MG63 (cell line): ENCODE data around the gene PCDHGB5. TPM values are rescaled to one million over a fixed set of nuclear protein-coding genes. Genes with fewer than 3 reads are reported as not detected.
"Not testable (repeated sequence)": the region's sequence is repeated elsewhere in the genome, so short reads cannot be mapped to it uniquely, and the experiment has no call there.

Source experiments
- DNase-seq: peaks from one replicate; pipeline ENCODE4 v3.0.0-alpha.2; 2020
- H3K27me3 ChIP-seq: fragments of 250-450 bp; sonication (Bioruptor Pico); 2 replicates; pipeline ENCODE4 v1.5.1; 2020; ENCODE audit warnings: mild to moderate bottlenecking, moderate library complexity
- H3K36me3 ChIP-seq: fragments of 250-450 bp; sonication (Bioruptor Pico); 2 replicates; pipeline ENCODE4 v1.5.1; 2020; ENCODE audit warnings: mild to moderate bottlenecking, moderate library complexity
- H3K4me3 ChIP-seq: fragments of 250-450 bp; sonication (Bioruptor Pico); 2 replicates; pipeline ENCODE4 v1.5.1; 2020; ENCODE audit warnings: mild to moderate bottlenecking, moderate library complexity
- H3K9me3 ChIP-seq: fragments of 250-450 bp; sonication (Bioruptor Pico); 2 replicates; pipeline ENCODE4 v1.5.1; 2020; ENCODE audit warnings: mild to moderate bottlenecking, moderate library complexity
- total RNA-seq: library from RNA; depleted of rRNA; stranded (reverse); fragments of >200 nt; shearing (Covaris generic); gene quantifications from 2 replicates; pipeline ENCODE4 v1.2.3, GENCODE V29; 2014; ENCODE audit warnings: low replicate concordance

Gene PCDHGB5
- total RNA-seq, 1 experiment from 2014 or later, result 0.53 TPM

- no peak for DNase-seq
- Histone ChIP-seq H3K36me3 (no peaks in the 10 kb centered on the region; the same call in 1 of the 2 replicates), H3K9me3 (peaks cover 47% of the 10 kb centered on the region), H3K27me3 (no peaks in the 10 kb centered on the region), H3K4me3 (no peak overlapping the region)
Measured at GRCh38 chr5:141371572-141372475, 25.9 kb upstream of the PCDHGB5 start.

DNA sequence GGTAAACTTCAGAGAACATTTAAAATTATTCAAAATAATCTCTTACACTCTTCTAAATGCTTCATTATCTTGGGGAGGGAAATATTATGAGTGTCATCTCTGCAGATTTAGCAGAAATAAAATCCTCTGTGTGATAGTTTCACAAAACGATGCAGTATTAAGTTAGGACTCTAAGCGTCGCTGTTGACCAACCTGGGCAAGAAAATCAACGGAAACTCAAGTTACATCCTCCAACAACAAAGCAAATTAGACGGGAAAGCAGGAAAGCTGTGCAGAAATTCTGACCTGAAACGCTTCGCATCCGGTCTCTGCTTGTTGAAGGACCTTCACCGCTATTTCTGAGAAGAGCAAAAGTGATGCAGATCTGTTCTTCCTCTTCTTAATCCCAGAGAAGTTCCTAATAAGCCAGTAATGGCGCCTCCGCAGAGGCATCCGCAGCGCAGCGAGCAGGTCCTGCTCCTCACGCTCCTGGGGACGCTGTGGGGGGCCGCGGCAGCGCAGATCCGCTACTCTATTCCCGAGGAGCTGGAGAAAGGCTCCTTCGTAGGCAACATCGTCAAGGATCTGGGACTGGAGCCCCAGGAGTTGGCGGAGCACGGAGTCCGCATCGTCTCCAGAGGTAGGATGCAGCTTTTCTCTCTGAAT, 24.0 kb upstream of the PCDHGB5 start, which contains the start of gene PCDHGA6:
PCDHGA6 (plus strand) TSS at position 219 of the 645 bp plus-strand sequence; CDS start at position 412, 193 bp downstream.
- H3K4me3 ChIP-seq, result no peak within 1 kb of the TSS
- H3K9me3 ChIP-seq, result peaks cover 46% of the 10 kb centered on the region
- no peaks in the 10 kb centered on the region; the same call in 1 of the 2 replicates for H3K36me3 ChIP-seq
- H3K27me3 ChIP-seq, result no peaks in the 10 kb centered on the region
- DNase-seq, result no peak

- H3K4me3 ChIP-seq, result no peak overlapping the region
- H3K27me3 ChIP-seq, result no peaks in the 10 kb centered on the region
- no peak for DNase-seq
- H3K9me3 ChIP-seq, result peaks cover 42% of the 10 kb centered on the region
- no peaks in the 10 kb centered on the region; the same call in 1 of the 2 replicates for H3K36me3 ChIP-seq
Measured at GRCh38 chr5:141374627-141375026, 23.1 kb upstream of the PCDHGB5 start.

DNA sequence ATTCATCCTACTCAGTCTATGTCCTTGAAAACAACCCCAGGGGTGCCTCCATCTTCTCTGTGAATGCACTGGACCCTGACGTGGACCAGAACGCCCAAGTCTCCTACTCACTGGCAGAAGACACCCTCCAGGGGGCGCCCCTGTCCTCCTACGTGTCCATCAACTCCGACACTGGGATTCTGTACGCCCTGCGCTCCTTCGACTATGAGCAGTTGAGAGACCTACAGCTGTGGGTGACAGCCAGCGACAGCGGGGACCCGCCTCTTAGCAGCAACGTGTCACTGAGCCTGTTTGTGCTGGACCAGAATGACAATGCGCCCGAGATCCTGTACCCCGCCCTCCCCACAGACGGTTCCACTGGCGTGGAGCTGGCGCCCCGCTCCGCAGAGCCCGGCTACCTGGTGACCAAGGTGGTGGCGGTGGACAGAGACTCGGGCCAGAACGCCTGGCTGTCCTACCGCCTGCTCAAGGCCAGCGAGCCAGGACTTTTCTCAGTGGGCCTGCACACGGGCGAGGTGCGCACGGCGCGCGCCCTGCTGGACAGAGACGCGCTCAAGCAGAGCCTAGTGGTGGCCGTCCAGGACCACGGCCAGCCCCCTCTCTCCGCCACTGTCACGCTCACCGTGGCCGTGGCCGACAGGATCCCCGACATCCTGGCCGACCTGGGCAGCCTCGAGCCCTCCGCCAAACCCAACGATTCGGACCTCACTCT, 22.1 kb upstream of the PCDHGB5 start:
- DNase-seq, H3K4me3 ChIP-seq, H3K36me3 ChIP-seq, H3K27me3 ChIP-seq: not testable (repeated sequence)
- H3K9me3 ChIP-seq, result peaks cover 41% of the 10 kb centered on the region

DNA sequence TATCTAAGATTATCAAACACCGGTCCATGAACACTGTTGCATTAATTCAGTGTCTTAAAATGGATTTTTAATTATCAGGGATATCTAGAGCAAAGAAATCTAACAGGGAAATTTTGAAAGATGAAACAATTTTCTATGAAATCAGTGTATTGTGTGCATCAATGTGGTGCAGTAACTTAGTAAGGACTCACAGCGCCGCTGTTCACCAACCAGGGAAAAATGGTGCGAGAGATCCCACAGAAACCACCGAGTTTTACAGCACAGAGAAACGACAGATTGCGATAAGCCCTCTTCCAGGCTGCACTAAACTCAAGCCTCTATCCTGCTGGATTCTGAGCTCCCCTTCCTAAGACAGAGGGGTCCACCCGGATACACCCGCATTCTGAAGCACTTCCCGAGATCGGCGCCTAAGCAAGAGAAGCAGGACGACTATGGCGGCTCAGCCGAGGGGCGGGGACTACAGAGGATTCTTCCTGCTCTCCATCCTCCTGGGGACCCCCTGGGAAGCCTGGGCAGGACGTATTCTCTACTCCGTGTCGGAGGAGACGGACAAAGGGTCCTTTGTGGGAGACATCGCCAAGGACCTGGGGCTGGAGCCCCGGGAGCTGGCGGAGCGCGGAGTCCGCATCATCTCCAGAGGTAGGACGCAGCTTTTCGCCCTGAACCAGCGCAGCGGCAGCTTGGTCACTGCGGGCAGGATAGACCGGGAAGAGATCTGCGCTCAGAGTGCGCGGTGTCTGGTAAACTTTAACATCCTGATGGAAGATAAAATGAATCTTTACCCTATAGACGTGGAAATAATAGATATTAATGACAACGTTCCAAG, 15.1 kb upstream of the PCDHGB5 start, which contains the start of gene PCDHGA7:
PCDHGA7 (plus strand) TSS at position 274 of the 826 bp plus-strand sequence; CDS start at position 432, 158 bp downstream.
- H3K4me3 ChIP-seq, result no peak within 1 kb of the TSS
- H3K27me3 ChIP-seq, result no peaks in the 10 kb centered on the region
- peaks cover 9% of the 10 kb centered on the region for H3K9me3 ChIP-seq
- H3K36me3 ChIP-seq, result no peaks in the 10 kb centered on the region
- DNase-seq, result no peak

GRCh38 chr5:141383345-141383744, 14.4 kb upstream of the PCDHGB5 start:
- Histone ChIP-seq H3K4me3 (no peak overlapping the region), H3K9me3 (peaks cover 9% of the 10 kb centered on the region), H3K36me3 (no peaks in the 10 kb centered on the region), H3K27me3 (no peaks in the 10 kb centered on the region)
- DNase-seq, result no peak

- Histone ChIP-seq H3K27me3 (no peaks in the 10 kb centered on the region), H3K36me3 (no peaks in the 10 kb centered on the region), H3K4me3 (no peak overlapping the region), H3K9me3 (peaks cover 11% of the 10 kb centered on the region)
- DNase-seq, result no peak
Measured at GRCh38 chr5:141384471-141385267, 13.1 kb upstream of the PCDHGB5 start.

DNA sequence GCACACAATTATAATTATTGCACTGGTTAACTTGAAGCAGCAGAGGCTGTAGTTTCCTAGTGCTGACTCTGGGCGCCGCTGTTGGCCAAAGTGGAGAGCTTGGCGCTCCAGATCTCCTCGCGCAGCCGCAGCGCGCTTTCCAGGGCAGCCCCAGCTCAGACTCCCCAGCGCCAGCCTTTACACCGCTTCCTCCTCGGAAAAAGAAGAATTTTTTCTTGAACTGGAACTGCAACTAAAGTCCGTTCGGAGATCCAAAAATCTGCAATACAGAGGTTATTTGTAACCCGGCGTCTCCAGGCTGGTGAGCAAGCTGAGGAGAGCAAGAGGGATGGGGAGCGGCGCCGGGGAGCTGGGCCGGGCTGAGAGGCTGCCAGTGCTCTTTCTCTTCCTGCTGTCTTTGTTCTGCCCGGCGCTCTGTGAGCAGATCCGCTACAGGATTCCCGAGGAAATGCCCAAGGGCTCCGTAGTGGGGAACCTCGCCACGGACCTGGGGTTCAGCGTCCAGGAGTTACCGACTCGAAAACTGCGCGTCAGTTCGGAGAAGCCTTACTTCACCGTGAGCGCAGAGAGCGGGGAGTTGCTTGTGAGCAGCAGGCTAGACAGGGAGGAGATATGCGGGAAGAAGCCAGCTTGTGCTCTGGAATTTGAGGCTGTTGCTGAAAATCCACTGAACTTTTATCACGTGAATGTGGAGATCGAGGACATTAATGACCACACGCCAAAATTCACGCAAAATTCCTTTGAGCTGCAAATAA, 10.0 kb upstream of the PCDHGB5 start, which contains the start of gene PCDHGB4:
PCDHGB4 (plus strand) TSS at position 142 of the 755 bp plus-strand sequence; CDS start at position 329, 187 bp downstream.
- H3K27me3 ChIP-seq, DNase-seq, H3K4me3 ChIP-seq, H3K36me3 ChIP-seq: not testable (repeated sequence)
- H3K9me3 ChIP-seq, result peaks cover 11% of the 10 kb centered on the region

DNA sequence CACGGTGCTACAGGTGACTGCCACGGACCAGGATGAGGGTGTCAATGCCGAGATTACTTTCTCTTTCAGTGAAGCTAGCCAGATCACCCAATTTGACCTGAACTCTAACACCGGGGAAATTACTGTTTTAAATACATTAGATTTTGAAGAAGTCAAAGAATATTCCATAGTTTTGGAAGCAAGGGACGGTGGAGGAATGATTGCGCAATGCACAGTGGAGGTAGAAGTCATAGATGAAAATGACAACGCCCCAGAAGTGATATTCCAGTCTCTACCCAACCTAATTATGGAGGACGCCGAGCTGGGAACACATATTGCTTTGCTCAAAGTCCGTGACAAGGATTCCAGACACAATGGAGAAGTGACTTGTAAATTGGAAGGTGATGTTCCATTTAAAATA, 9.1 kb upstream of the PCDHGB5 start:
- DNase-seq, result no peak
- peaks cover 11% of the 10 kb centered on the region for H3K9me3 ChIP-seq
- H3K36me3 ChIP-seq, result no peaks in the 10 kb centered on the region
- H3K4me3 ChIP-seq, result no peak overlapping the region
- no peaks in the 10 kb centered on the region for H3K27me3 ChIP-seq

DNA sequence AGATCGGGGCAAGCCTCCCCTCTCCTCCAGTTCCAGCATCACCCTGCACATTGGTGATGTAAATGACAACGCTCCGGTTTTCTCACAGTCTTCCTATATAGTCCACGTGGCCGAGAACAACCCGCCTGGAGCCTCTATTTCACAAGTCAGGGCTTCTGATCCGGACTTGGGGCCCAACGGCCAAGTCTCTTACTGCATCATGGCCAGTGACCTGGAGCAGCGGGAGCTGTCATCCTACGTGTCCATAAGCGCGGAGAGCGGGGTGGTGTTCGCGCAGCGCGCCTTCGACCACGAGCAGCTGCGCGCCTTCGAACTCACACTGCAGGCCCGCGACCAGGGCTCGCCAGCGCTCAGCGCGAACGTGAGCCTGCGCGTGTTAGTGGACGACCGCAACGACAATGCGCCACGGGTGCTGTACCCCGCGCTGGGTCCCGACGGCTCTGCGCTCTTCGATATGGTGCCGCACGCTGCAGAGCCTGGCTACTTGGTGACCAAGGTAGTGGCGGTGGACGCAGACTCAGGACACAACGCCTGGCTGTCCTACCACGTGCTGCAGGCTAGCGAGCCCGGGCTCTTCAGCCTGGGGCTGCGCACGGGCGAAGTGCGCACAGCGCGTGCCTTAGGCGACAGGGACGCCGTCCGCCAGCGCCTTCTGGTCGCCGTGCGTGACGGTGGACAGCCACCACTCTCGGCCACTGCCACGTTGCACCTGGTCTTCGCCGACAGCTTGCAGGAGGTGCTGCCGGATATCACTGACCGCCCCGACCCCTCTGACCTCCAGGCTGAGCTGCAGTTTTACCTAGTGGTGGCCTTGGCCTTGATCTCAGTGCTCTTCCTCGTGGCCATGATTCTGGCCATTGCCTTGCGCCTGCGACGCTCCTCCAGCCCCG, 8.3 kb upstream of the PCDHGB5 start:
- DNase-seq, result no peak
- Histone ChIP-seq H3K36me3 (no peaks in the 10 kb centered on the region), H3K9me3 (peaks cover 11% of the 10 kb centered on the region), H3K27me3 (no peaks in the 10 kb centered on the region), H3K4me3 (no peak overlapping the region)

DNA sequence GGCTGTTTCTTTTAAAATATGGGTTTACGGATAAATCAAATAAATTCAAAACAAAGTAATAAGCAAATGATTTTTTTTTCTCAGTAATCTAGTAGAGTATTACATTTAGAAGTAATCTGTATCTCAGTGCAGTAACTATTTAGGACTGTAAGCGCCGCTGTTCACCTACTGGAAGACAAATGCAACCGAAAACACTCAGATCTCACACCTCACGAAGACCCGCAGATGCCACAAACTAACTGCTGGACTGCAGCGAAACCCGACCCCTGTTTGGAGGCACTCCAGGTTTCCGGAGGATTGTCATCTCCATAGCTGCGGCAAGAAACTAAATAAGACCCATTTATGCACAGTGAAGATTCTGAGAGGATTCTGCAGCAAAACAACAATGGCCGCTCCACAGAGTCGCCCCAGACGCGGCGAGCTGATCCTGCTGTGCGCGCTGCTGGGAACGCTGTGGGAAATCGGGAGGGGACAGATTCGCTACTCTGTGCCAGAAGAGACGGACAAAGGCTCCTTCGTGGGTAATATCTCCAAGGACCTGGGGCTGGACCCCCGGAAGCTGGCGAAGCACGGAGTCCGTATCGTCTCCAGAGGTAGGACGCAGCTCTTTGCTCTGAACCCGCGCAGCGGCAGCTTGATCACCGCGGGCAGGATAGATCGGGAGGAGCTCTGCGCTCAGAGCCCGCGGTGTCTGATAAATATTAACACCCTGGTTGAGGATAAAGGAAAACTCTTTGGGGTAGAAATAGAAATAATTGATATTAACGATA, 5.1 kb upstream of the PCDHGB5 start, which contains the start of gene PCDHGA8:
PCDHGA8 (plus strand) TSS at position 205 of the 770 bp plus-strand sequence; CDS start at position 386, 181 bp downstream.
- no peaks in the 10 kb centered on the region for H3K27me3 ChIP-seq
- H3K36me3 ChIP-seq, result no peaks in the 10 kb centered on the region
- DNase-seq, result no peak
- H3K4me3 ChIP-seq, result no peak within 1 kb of the TSS
- H3K9me3 ChIP-seq, result peaks cover 9% of the 10 kb centered on the region

DNA sequence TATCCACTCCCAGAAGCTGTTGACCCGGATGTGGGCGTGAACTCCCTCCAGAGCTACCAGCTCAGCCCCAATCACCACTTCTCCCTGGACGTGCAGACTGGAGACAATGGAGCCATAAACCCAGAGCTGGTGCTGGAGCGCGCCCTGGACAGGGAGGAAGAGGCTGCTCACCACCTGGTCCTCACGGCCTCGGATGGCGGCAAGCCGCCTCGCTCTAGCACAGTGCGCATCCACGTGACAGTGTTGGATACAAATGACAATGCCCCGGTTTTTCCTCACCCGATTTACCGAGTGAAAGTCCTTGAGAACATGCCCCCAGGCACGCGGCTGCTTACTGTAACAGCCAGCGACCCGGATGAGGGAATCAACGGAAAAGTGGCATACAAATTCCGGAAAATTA, 4.5 kb upstream of the PCDHGB5 start:
- Histone ChIP-seq H3K9me3 (peaks cover 9% of the 10 kb centered on the region), H3K27me3 (no peaks in the 10 kb centered on the region), H3K36me3 (no peaks in the 10 kb centered on the region), H3K4me3 (no peak overlapping the region)
- no peak for DNase-seq
